Measurements from ENCODE around the gene IRF3.

Gene IRF3

GRCh38 chr19:49696865-49697264 lies 31.2 kb upstream of the IRF3 start:
- Histone ChIP-seq H4K20me1 (ENCODE audit: control insufficient read depth, insufficient read depth, low read depth, low read length) (no peaks in the 10 kb centered on the region), H3K36me3 (ENCODE audit: control insufficient read depth, low read length) (no peaks in the 10 kb centered on the region), H3K4me3 (ENCODE audit: low read length) (no peak overlapping the region), H3K79me2 (ENCODE audit: control insufficient read depth, low read length) (no peaks in the 10 kb centered on the region), H3K4me2 (ENCODE audit: low read length) (no peak overlapping the region), H3K27ac (ENCODE audit: low read depth, low read length) (no peak overlapping the region), H3F3A (ENCODE audit: control insufficient read depth, insufficient read depth) (no peaks in the 10 kb centered on the region), H3K27me3 (ENCODE audit: control insufficient read depth, low read length) (no peaks in the 10 kb centered on the region), H3K4me1 (ENCODE audit: control insufficient read depth, low read length) (no peaks in the 10 kb centered on the region), H3K9me3 (ENCODE audit: control insufficient read depth, insufficient read depth, low read length) (no peaks in the 10 kb centered on the region), H3K9me2 (replicated peaks; ENCODE audit: control insufficient read depth, low read length) (no peaks in the 10 kb centered on the region)
- TF ChIP-seq EZH2phosphoT487 (IDR thresholded peaks at IDR 0.05; ENCODE audit: borderline replicate concordance, low read length) (no peak), CTCF (IDR thresholded peaks at IDR 0.05; ENCODE audit: low read depth, low read length, poor library complexity, severe bottlenecking) (no peak)

- H3K27me3 ChIP-seq (ENCODE audit: control insufficient read depth, low read length) = no peaks in the 10 kb centered on the region
- H3K36me3 ChIP-seq (ENCODE audit: control insufficient read depth, low read length) = no peaks in the 10 kb centered on the region
- H3K79me2 ChIP-seq (ENCODE audit: control insufficient read depth, low read length) = no peaks in the 10 kb centered on the region
- H4K20me1 ChIP-seq (ENCODE audit: control insufficient read depth, insufficient read depth, low read depth, low read length) = no peaks in the 10 kb centered on the region
- no peaks in the 10 kb centered on the region for H3K9me2 ChIP-seq (replicated peaks; ENCODE audit: control insufficient read depth, low read length)
- peaks cover 4% of the 10 kb centered on the region for H3K4me1 ChIP-seq (ENCODE audit: control insufficient read depth, low read length)
- no peak overlapping the region for H3K27ac ChIP-seq (ENCODE audit: low read depth, low read length)
- H3K4me3 ChIP-seq (ENCODE audit: low read length) = no peak overlapping the region
- H3F3A ChIP-seq (ENCODE audit: control insufficient read depth, insufficient read depth) = no peaks in the 10 kb centered on the region
- H3K9me3 ChIP-seq (ENCODE audit: control insufficient read depth, insufficient read depth, low read length) = no peaks in the 10 kb centered on the region
- no peak overlapping the region for H3K4me2 ChIP-seq (ENCODE audit: low read length)
- no peak for TF ChIP-seq CTCF (IDR thresholded peaks at IDR 0.05; ENCODE audit: low read depth, low read length, poor library complexity, severe bottlenecking)
- TF ChIP-seq EZH2phosphoT487 (IDR thresholded peaks at IDR 0.05; ENCODE audit: borderline replicate concordance, low read length) = no peak
These were observed 30.5 kb upstream of the IRF3 start for GRCh38 chr19:49696115-49696514.

GRCh38 chr19:49692147-49692506 lies 26.5 kb upstream of the IRF3 start:
- H3K4me1 ChIP-seq (ENCODE audit: control insufficient read depth, low read length) = peaks cover 9% of the 10 kb centered on the region
- no peak overlapping the region for H3K4me2 ChIP-seq (ENCODE audit: low read length)
- peaks cover 36% of the 10 kb centered on the region for H3K36me3 ChIP-seq (ENCODE audit: control insufficient read depth, low read length)
- H3K9me2 ChIP-seq (replicated peaks; ENCODE audit: control insufficient read depth, low read length) = no peaks in the 10 kb centered on the region
- H3K9me3 ChIP-seq (ENCODE audit: control insufficient read depth, insufficient read depth, low read length) = no peaks in the 10 kb centered on the region
- H3K27me3 ChIP-seq (ENCODE audit: control insufficient read depth, low read length) = no peaks in the 10 kb centered on the region
- H3K27ac ChIP-seq (ENCODE audit: low read depth, low read length) = no peak overlapping the region
- H3K79me2 ChIP-seq (ENCODE audit: control insufficient read depth, low read length) = no peaks in the 10 kb centered on the region
- no peaks in the 10 kb centered on the region for H4K20me1 ChIP-seq (ENCODE audit: control insufficient read depth, insufficient read depth, low read depth, low read length)
- no peaks in the 10 kb centered on the region; the same call in 1 of the 2 replicates for H3F3A ChIP-seq (ENCODE audit: control insufficient read depth, insufficient read depth)
- no peak overlapping the region for H3K4me3 ChIP-seq (ENCODE audit: low read length)
- TF ChIP-seq EZH2phosphoT487 (IDR thresholded peaks at IDR 0.05; ENCODE audit: borderline replicate concordance, low read length) (no peak), CTCF (IDR thresholded peaks at IDR 0.05; ENCODE audit: low read depth, low read length, poor library complexity, severe bottlenecking) (no peak)

Data from DOHH2 (cell line).